HG02571 (cell line): ENCODE measurements around the gene GAL3ST2.

Experiments used
- ATAC-seq: cut with Tn5 transposase; IDR thresholded peaks from one replicate; pipeline ENCODE4 v1.9.1; 2021; ENCODE audit warnings: mild to moderate bottlenecking, moderate library complexity; ENCODE audit not compliant: unreplicated experiment

GAL3ST2 gene

DNA sequence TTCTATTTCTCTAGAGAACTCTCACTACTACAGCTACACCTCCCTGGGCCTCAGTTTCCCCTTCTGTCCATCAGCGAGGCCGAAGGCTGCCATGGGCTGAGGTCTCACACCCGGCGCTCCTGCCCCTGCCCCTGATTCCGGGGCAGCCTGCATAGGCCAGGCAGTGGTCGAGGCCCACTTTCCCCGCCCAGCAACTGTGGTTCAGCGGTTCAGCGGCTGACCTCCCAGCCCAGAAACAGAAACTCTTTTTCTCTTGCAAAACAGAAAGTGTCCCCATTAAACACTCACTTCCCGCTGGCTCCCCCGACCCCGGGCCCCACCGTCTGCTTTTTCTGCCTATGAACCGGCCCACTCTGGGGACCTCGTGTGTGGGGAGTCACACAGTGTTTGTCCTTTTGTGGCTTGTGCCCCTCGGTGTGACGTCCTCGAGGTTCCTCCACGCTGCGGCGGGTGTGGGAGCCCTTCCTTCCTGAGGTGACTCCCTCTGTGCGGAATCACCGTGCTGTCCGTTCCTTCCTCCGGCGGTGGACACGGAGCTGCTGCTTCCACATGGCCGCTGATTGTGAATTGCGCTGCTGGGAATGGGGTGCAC lies 66.1 kb downstream of the GAL3ST2 start:
- ATAC-seq: no peak

DNA sequence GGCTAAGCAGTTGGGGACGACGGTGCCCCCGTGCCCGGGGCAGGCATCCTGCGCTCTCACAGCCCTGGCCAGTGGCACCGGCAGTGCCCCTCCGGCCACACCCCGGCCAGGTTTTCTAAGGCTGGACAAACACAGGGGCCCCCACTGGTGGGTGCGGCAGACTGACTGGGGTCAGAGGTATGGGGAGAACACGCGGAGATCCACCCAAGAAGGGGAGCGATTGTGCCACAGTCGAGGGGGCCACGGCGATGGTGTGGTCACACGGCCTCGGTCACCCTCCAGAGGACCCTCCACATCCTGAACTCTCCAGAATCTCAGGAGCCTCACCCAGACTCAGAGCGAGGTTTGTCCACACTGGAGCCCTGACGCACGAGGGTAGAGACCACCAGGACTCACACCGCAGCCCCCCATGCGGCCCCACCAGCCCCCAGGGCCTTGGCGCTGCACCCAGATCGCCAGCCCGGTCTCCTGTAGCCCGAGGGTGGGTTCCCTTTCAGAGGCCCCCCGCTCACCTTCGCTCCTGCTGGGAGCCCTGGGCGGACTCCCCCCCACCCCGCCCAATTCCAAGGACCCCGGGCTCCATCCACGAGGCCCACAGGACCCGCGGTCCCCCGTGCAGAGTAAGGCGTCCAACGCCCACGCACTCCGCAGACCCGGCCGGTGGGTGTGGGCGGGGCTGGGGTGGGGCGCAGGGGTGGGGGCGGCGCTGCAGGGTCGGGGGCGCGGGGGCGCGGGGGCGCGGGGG lies 66.9 kb downstream of the GAL3ST2 start:
- ATAC-seq: no peak

DNA sequence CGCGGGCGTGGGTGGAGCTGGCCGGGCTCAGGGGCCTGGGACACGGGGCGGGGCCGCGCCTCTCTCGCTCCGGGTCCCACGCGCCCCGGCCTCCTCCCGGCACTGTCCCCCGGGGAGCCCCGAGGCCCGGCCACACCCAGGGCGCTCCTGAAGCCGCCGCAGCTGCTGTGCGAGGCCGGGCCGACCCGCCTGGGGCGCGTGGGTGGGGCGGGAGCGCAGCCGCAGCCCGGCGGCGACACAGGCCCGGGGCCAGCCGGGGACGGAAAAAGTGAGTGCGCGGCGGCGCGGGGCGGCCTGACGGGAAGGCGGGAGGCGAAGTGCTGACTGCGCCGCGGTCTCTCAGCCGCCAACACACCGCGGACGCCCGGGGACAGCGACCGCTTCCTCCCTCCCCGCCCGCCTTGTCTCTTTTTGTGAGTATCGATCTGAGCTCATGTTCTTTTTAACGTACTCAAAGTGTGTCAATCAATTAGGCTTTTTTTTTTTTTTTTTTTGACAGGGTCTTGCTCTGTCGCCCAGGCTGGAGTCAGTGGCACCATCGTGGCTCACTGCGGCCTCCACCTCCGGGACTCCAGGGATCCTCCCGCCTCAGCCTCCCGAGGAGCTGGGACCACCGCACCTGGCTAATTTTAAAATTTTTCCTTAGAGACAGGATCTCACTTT lies 67.6 kb downstream of the GAL3ST2 start:
- peak; percentile 73 for ATAC-seq

DNA sequence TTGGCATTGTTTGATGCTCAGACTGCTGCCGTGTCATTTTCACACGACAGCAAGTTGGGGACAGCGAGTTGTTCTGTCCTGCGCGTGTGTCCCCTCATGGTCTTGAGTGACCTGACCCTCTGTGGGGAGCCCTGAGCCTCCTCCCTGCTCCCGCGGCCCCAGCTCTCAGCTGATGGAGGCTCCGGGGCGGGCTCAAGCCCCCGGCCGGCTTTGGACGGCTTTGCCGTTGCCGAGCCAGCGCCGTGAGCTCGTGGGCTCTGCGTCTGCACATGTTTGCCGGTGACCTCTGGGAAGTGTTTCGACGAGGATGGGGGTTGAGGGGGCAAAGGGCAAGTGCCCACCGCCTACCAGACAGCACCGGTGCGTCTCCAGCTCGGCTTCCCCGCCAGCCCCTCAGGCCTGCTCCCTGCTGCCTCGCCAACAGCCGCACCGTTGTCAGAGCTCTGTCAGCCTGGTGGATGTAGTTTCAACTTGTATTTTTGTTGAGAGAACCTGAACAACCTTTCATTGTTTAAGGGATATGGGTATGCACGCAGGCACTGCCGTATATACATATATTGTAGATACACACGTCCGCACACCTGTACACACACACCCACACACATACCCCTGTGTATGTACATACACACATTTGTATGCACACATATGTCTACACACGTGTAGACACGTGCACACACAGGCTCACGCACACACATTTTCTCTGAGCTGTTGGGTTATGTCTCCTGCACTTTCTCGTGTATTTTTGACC lies 68.4 kb downstream of the GAL3ST2 start:
- ATAC-seq: no peak

DNA sequence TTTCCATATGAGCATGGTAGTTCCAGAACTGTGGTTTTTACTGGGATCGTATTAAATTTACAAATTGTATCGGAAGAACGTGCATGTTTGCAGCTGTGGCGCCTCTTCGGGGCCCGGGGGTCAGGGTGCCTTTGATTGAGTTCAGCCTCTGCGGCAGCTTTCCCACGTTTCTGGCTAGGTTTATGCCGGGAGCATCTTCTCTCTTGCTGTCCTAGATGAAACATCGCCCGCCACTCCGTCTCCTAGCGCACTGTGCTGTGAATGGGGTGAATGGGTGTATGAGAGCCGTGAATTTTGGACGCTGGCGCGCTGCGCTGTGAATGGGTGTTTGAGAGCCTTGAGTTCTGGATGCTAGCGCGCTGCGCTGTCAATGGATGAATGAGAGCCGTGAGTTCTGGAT lies 69.8 kb downstream of the GAL3ST2 start:
- ATAC-seq: no peak

DNA sequence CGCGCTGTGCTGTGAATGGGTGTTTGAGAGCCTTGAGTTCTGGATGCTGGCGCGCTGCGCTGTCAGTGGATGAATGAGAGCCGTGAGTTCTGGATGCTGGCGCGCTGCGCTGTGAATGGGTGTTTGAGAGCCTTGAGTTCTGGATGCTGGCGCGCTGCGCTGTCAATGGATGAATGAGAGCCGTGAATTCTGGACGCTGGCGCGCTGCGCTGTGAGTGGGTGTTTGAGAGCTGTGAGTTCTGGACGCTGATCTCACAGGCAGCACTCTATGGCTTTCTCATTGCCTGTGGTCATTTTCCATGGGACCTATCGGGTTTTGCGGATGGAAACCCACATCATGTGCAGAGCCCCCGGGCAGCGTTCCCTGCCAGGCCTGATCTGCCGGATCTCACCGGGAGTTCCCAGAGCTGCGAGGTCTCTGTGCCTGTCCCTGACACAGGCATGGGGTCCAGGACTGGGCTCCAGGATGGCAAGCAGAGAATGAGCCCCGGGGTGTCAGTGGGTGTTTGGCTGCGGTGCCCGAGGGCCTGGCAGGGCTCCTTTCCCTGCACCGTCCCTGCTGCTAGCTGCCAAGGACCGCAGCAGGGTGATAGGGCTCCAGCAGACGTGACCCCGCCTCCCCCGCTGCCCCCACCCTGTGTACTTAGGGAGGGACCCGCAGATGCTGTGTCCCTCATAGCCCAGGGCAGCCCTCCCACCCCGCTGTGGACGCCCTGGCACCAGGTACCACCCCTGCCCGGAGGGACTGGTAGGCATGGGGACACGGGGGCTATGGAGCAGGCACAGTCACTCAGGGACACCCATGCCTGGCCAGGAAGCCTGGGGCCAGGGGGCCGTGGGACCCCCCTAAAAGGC lies 72.4 kb downstream of the GAL3ST2 start:
- ATAC-seq: no peak

DNA sequence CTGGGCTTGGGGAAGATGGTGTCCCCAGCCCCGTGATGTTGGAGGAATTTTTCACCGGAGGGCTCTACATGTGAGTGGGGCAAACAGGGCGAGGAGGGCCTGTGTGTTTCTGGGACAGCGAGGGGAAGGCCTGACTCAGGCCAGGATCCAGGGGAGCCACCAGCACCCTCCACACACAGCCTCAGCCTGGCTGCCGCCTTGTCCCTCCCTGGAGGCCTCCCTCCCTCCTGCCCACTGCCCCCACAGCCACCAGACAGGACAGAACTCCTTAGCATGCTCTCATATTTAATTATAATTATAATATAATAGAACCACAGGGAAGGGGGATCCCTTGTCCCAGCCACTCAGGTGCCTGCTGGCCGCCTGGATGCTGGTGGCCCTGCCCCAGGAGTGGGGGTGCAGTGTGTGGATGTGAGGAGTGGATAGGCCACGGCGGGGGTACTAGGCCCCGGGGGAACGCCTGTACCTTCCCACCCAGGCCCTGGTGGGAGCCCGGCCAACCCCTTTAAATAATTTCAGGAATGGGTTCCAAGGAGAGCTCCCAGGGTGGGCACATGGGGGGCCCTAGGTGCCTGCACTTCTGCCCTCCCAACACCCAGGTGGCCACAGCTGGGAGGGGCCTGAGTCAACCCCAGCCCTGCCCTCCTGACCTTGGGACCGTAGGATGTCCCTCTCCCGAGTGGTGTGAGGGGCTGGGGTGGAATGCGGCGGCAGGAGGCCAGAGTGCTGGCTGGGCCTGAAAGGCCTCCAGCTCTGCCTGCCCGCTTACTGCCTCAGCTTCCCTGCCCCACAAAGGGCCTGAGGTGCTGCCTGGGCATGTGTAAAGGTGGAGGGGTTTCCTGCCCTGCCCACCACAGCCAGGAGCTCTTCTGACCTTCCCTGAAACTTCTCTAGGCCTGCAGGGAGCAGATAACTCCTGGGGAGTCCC lies 73.3 kb downstream of the GAL3ST2 start:
- no peak for ATAC-seq

DNA sequence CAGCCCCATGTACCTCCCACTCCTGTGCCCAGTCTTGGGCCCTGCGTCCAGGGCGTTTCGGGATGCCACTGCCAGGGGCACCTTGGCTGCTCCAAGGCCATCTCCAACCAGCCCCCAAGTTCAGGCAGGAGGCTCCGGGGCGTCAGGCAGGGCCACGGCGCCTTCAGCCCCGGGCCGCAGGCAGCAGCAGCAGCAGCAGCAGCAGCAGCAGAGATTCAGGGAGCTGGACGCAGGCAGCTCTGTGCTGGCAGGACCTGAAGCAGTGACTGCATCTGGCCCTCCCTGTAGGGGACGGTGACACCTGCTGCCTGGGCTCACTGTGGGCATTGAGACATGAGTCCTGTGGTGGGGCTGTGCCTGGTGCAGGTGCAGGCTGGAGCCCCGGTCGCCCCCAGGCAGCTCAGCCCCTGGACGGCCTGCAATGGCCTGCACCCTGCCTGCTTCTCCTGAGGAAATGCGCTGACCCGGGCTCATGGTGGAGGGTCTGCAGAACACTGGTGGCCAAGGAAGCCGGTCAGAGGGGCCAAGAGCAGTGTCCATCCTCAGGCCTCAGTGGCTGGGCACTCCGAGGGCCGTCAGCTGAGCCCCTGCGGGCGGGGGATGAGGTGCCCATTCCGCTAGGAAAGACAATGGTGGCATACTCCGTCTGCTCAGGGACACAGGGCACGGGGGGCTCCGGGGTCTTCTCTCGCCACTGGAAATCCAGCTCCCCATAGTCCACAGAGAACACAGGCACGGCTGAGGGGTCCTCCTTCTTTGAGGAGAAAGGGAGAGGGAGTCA lies 74.1 kb downstream of the GAL3ST2 start:
- no peak for ATAC-seq

DNA sequence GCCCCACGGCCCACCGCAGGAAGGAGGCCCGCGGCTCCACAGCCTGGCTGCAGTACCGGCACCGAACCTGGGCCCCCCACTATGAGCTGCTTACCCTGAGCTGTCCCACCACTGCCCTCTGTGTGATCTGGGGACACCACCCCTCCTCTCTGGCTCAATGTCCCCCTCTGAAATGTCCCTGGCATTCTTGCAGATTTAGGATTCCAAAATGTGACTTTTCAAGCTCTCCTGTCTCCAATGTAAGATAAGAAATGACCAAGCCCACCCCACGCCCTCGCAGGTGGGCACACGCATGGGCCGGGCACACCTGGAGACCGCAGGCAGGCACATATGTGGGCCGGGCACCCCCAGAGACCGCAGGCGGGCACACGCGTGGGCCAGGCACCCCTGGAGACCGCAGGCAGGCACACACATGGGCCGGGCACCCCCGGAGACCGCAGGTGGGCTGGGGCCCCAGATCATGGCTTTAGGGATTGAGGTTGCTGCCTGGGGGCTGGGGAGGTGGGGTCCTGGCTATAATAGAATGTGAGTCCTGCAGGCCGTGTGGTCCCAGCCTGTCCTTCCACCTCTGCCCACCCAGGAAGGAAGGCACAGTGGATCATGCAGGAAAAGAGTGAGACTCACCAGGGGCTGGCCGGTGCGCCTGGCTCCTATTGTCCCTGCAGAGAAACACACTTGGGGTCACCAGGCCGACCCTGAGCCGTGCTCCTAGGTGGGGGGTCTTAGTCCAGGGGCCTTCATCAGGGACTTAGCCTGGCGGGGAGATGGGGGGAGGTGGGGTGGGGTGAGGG lies 74.9 kb downstream of the GAL3ST2 start:
- no peak for ATAC-seq

DNA sequence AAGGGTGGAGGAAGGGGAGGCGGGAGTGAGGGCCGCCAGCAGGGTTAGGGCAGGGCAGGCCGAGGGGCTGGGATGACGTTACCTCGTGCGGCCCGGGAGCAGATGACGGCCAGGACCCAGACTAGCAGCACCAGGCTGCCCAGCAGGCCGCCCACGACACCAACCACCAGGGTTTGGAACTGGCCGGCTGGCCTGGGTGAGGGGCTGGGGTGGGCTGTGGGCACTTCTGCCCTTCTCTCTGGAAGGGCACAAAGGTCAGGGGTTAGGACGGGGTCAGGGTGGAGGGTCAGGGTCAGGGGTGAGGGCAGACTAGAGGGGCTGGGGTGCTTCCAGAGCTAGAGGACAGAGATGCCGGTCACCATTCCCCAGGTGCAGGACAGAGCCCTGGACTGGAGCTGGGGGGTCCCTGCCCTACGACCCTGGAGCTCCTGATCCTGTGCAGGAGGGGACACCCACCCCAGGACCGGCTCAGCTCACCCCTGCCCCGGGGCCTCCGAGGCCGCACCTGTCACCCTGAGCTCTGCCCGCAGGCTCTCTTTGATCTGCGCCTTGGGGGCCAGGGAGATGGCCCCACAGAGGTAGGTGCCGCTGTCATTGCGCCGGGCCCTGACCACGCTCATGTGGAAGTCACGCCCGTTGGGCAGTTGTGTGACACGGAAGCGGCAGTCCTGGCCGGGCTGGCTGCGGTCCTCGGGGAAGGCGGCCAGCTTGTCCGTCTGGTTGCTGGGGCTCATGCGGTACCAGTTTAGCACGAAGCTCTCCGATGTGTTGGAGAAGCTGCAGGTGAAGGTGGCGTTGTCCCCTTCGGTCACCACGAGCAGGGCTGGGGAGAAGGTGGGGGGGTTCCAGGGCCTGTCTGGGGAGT lies 75.7 kb downstream of the GAL3ST2 start:
- no peak for ATAC-seq

DNA sequence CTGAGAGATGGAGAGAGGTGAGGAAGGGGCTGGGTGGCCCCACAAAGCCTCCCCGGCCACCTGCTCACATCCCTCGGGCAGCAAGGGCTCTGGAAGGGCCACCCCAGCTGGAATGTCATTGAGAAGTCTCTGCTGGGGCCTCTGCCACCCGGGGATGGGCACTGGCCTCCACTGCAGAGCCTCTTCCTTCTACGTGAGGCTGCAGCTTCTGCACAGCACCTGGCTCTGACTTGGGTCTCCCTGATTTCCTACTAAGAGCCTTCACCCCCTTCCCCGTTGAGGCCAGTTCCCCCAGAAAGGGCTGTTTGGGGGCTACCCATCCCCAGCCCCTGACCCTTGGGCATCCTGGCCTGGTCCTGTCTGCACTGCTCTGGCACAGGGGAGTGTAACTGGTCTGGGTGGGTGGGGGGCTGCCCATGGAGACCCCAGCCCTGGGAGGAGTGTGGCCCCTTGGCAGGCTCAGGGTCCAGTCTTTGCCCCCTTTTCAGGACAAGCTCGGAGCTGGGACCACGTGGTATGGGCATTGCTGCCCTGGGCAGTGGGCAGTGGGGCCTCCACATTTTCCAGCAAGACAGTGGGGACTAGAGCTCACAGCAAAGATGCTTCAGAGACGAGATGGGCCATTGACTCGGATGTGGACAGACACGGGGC lies 76.5 kb downstream of the GAL3ST2 start:
- ATAC-seq: no peak
